WTC11 (cell line): ENCODE measurements around the gene WDR73. TPM values are rescaled to one million over a fixed set of nuclear protein-coding genes. Genes with fewer than 3 reads are reported as not detected.

Experiments used
- ATAC-seq: fragments of 200-7000 bp; cut with Tn5 transposase; 2 replicates; pipeline ENCODE4 v1.10.0; 2021; ENCODE audit warnings: mild to moderate bottlenecking, moderate library complexity
- CTCF ChIA-PET: fragments of 300-600 bp; sonication (Branson Sonifier 250); formaldehyde crosslinking; loops from one replicate; lab custom pipeline; 2021; ENCODE audit warnings: antibody characterized with exemption; lab: Charles Lee
- POLR2A ChIA-PET: fragments of 350-600 bp; sonication (Branson Sonifier 250); formaldehyde crosslinking; loops from one replicate; lab custom pipeline; 2021; ENCODE audit warnings: antibody characterized with exemption; lab: Charles Lee
- DNase-seq: peaks from one replicate; pipeline ENCODE4 v3.0.0; 2021; ENCODE audit warnings: low spot score
- H3K27ac Mint-ChIP-seq: 2 replicates; pipeline ENCODE4 v1.8.0; 2021; ENCODE audit warnings: mixed read lengths
- H3K27me3 Mint-ChIP-seq: 2 replicates; pipeline ENCODE4 v1.8.0; 2021; ENCODE audit warnings: low read depth, mild to moderate bottlenecking, moderate library complexity, mixed read lengths
- H3K36me3 Mint-ChIP-seq: 2 replicates; pipeline ENCODE4 v1.8.0; 2021; ENCODE audit warnings: mixed read lengths
- H3K4me1 Mint-ChIP-seq: 2 replicates; pipeline ENCODE4 v1.8.0; 2022; ENCODE audit warnings: mixed read lengths
- H3K4me3 Mint-ChIP-seq: 2 replicates; pipeline ENCODE4 v1.8.0; 2021; ENCODE audit warnings: mild to moderate bottlenecking, moderate library complexity, mixed read lengths
- H3K9me3 Mint-ChIP-seq: 2 replicates; pipeline ENCODE4 v1.8.0; 2021; ENCODE audit warnings: mixed read lengths
- ATF6 ChIP-seq: sonication (generic); formaldehyde crosslinking; IDR thresholded peaks from 2 replicates; pipeline ENCODE4 v1.8.1; 2023; ENCODE audit warnings: mild to moderate bottlenecking, missing genetic modification reagents
- CDX4 ChIP-seq: fragments of 250-450 bp; sonication (Bioruptor Pico); IDR thresholded peaks from 2 replicates; pipeline ENCODE4 v1.9.0; 2021; ENCODE audit warnings: moderate library complexity, mild to moderate bottlenecking, inconsistent platforms, borderline replicate concordance
- CREB1 ChIP-seq: sonication (generic); formaldehyde crosslinking; IDR thresholded peaks from 2 replicates; pipeline ENCODE4 v1.8.0; 2023; ENCODE audit warnings: mild to moderate bottlenecking, missing genetic modification reagents
- CTCF ChIP-seq: fragments of 200-600 bp; IDR thresholded peaks from 2 replicates; pipeline ENCODE4 v1.8.0; 2022; ENCODE audit warnings: antibody characterized with exemption
- E2F5 ChIP-seq: sonication (generic); formaldehyde crosslinking; IDR thresholded peaks from 2 replicates; pipeline ENCODE4 v1.8.1; 2022; ENCODE audit warnings: mild to moderate bottlenecking, moderate library complexity, missing genetic modification reagents
- GABPB1 ChIP-seq: sonication (generic); formaldehyde crosslinking; IDR thresholded peaks from 2 replicates; pipeline ENCODE4 v1.8.1; 2023; ENCODE audit warnings: mild to moderate bottlenecking, missing genetic modification reagents
- HMGXB4 ChIP-seq: sonication (generic); formaldehyde crosslinking; IDR thresholded peaks from 2 replicates; pipeline ENCODE4 v1.8.1; 2023; ENCODE audit warnings: mild to moderate bottlenecking, moderate library complexity, missing genetic modification reagents
- KAT7 ChIP-seq: sonication (generic); formaldehyde crosslinking; IDR thresholded peaks from 2 replicates; pipeline ENCODE4 v1.8.1; 2023; ENCODE audit warnings: missing genetic modification reagents, mild to moderate bottlenecking, borderline replicate concordance
- MXD4 ChIP-seq: fragments of 250-450 bp; sonication (Bioruptor Pico); IDR thresholded peaks from 2 replicates; pipeline ENCODE4 v1.8.0; 2021; ENCODE audit warnings: mild to moderate bottlenecking, moderate library complexity, borderline replicate concordance
- MYBL2 ChIP-seq: sonication (generic); formaldehyde crosslinking; IDR thresholded peaks from 2 replicates; pipeline ENCODE4 v1.8.1; 2023; ENCODE audit warnings: mild to moderate bottlenecking, moderate library complexity, missing genetic modification reagents
- RELA ChIP-seq: sonication (generic); formaldehyde crosslinking; IDR thresholded peaks from 2 replicates; pipeline ENCODE4 v1.8.1; 2022; ENCODE audit warnings: missing genetic modification reagents, mild to moderate bottlenecking, borderline replicate concordance
- SMAD3 ChIP-seq: sonication (generic); formaldehyde crosslinking; IDR thresholded peaks from 2 replicates; pipeline ENCODE4 v1.8.0; 2022; ENCODE audit warnings: missing genetic modification reagents, mild to moderate bottlenecking, borderline replicate concordance
- SP1 ChIP-seq: sonication (generic); formaldehyde crosslinking; conservative IDR thresholded peaks from 2 replicates; pipeline ENCODE4 v1.8.1; 2022; ENCODE audit warnings: missing genetic modification reagents
- ZBTB43 ChIP-seq: sonication (generic); formaldehyde crosslinking; IDR thresholded peaks from 2 replicates; pipeline ENCODE4 v1.8.1; 2023; ENCODE audit warnings: mild to moderate bottlenecking, missing genetic modification reagents
- ZNF121 ChIP-seq: sonication (generic); formaldehyde crosslinking; IDR thresholded peaks from 2 replicates; pipeline ENCODE4 v1.8.0; 2023; ENCODE audit warnings: missing genetic modification reagents
- ZNF138 ChIP-seq: sonication (generic); formaldehyde crosslinking; conservative IDR thresholded peaks from 2 replicates; pipeline ENCODE4 v1.8.1; 2022; ENCODE audit warnings: mild to moderate bottlenecking, moderate library complexity, missing genetic modification reagents
- total RNA-seq: library from RNA; stranded (reverse); gene quantifications from 3 replicates; pipeline ENCODE4 v1.2.3, GENCODE V29; 2021

WDR73 gene
- total RNA-seq, 1 experiment from 2014 or later = 22.6 TPM

GRCh38 chr15:84620626-84621025 lies 33.5 kb downstream of the WDR73 start (continued):
- no peak for TF ChIP-seq ATF6

- peak overlapping the region; percentile 64 for H3K27ac Mint-ChIP-seq
- peaks cover 7% of the 10 kb centered on the region for H3K27me3 Mint-ChIP-seq
- H3K9me3 Mint-ChIP-seq = peaks cover 24% of the 10 kb centered on the region
- DNase-seq = no peak
- peaks cover 43% of the 10 kb centered on the region for H3K4me1 Mint-ChIP-seq
- peak; percentile 49 for ATAC-seq
- TF ChIP-seq MXD4 (CRISPR knock-in tag) (no peak), E2F5 (CRISPR knock-in tag) (no peak), CREB1 (CRISPR knock-in tag) (no peak), ZBTB43 (no peak), KAT7 (CRISPR knock-in tag) (no peak)
- CTCF ChIA-PET = interaction anchor here (0.7 to 2.0 kb wide), 4 partner anchors 14 to 29 kb away, joined by 3 to 5 read pairs (median 4); no protein-coding TSS in a partner anchor
- H3K4me3 Mint-ChIP-seq = no peak overlapping the region
- H3K36me3 Mint-ChIP-seq = peaks cover 60% of the 10 kb centered on the region
- POLR2A ChIA-PET = interaction anchor here (0.6 to 1.6 kb wide), 2 partner anchors 11 to 16 kb away, joined by 3 read pairs; partner anchors contain the start of gene ZSCAN2
Measured at GRCh38 chr15:84616235-84616634, 37.8 kb downstream of the WDR73 start.

GRCh38 chr15:84611631-84612030 lies 42.5 kb downstream of the WDR73 start:
- H3K9me3 Mint-ChIP-seq = no peaks in the 10 kb centered on the region
- DNase-seq = no peak
- H3K4me1 Mint-ChIP-seq = peaks cover 74% of the 10 kb centered on the region
- POLR2A ChIA-PET = no interaction called here
- TF ChIP-seq GABPB1 (no peak), SP1 (no peak), CDX4 (CRISPR knock-in tag) (no peak), ZNF138 (CRISPR knock-in tag) (no peak)
- TF ChIP-seq, all 79 proteins: peak for 0
- H3K36me3 Mint-ChIP-seq = peaks cover 52% of the 10 kb centered on the region
- CTCF ChIA-PET = interaction anchor here (0.7 kb wide), 1 partner anchor 12 kb away, joined by 4 read pairs; no protein-coding TSS in a partner anchor
- H3K27ac Mint-ChIP-seq = peak overlapping the region; percentile 22; the same call in 1 of the 2 replicates
- no peak for ATAC-seq
- no peak overlapping the region for H3K4me3 Mint-ChIP-seq
- H3K27me3 Mint-ChIP-seq = no peaks in the 10 kb centered on the region

GRCh38 chr15:84609818-84610525 lies 44.1 kb downstream of the WDR73 start:
- Mint-ChIP-seq H3K36me3 (peaks cover 59% of the 10 kb centered on the region), H3K4me1 (peaks cover 76% of the 10 kb centered on the region), H3K9me3 (no peaks in the 10 kb centered on the region), H3K27ac (peak overlapping the region; percentile 20; the same call in 1 of the 2 replicates), H3K27me3 (no peaks in the 10 kb centered on the region)
- POLR2A ChIA-PET = interaction anchor here (0.7 kb wide), 1 partner anchor 242 kb away, joined by 3 read pairs; no protein-coding TSS in a partner anchor
- DNase-seq = no peak
- CTCF ChIA-PET = interaction anchor here (2.6 kb wide), 1 partner anchor 11 kb away, joined by 12 read pairs; no protein-coding TSS in a partner anchor
- ATAC-seq = no peak
- TF ChIP-seq MYBL2 (CRISPR knock-in tag) = no peak
- no peak for TF ChIP-seq CTCF
- TF ChIP-seq ZNF121 = no peak
- TF ChIP-seq HMGXB4 (CRISPR knock-in tag) = no peak
- no peak for TF ChIP-seq RELA (CRISPR knock-in tag)
- no peak for TF ChIP-seq SMAD3 (CRISPR knock-in tag)
- TF ChIP-seq, all 79 proteins: peak for 0
- no peak overlapping the region for H3K4me3 Mint-ChIP-seq
